H1 (cell line): ENCODE results near the gene BBC3. TPM values are rescaled to one million over a fixed set of nuclear protein-coding genes. Genes with fewer than 3 reads are reported as not detected.

ENCODE experiments used
- CTCF ChIA-PET: fragments of 300-600 bp; sonication (Branson Sonifier 250); formaldehyde crosslinking; loops from one replicate; lab custom pipeline; 2021; ENCODE audit not compliant: partially characterized antibody; lab: Charles Lee
- POLR2A ChIA-PET: fragments of 300-600 bp; sonication (Branson Sonifier 250); formaldehyde crosslinking; loops from one replicate; lab custom pipeline; 2021; ENCODE audit warnings: inconsistent platforms; ENCODE audit not compliant: partially characterized antibody; lab: Charles Lee
- DNase-seq, 2 experiments: peaks; one replicate each; pipeline versions ENCODE4 v3.0.0 to v3.0.0-alpha.2; 2010 to 2022; ENCODE audit warnings: low spot score in 2 of 2, low read depth in 1 of 2, mixed read lengths in 1 of 2
- FAIRE-seq: peaks from 2 replicates; lab custom pipeline; 2011; peaks lifted over from hg19 to GRCh38; lab: Jason Lieb, UNC
- H2AFZ ChIP-seq: 2 replicates; pipeline ENCODE4 v1.8.1; 2012; ENCODE audit warnings: low read length, inconsistent platforms
- H2AK5ac ChIP-seq: 2 replicates; pipeline ENCODE4 v1.6.1; 2013; ENCODE audit warnings: low read depth, low read length
- H2BK120ac ChIP-seq: replicated peaks from 2 replicates; pipeline ENCODE3; 2013; ENCODE audit warnings: low read depth, low read length, inconsistent platforms
- H2BK12ac ChIP-seq: 2 replicates; pipeline ENCODE4 v1.6.1; 2013; ENCODE audit warnings: low read depth, low read length
- H2BK15ac ChIP-seq: 2 replicates; pipeline ENCODE4 v1.6.1; 2013; ENCODE audit warnings: low read length
- H2BK20ac ChIP-seq: 2 replicates; pipeline ENCODE4 v1.6.1; 2013; ENCODE audit warnings: low read length
- H2BK5ac ChIP-seq: 2 replicates; pipeline ENCODE4 v1.6.1; 2013; ENCODE audit warnings: low read depth, low read length
- H3K14ac ChIP-seq: 2 replicates; pipeline ENCODE4 v1.6.1; 2013; ENCODE audit warnings: inconsistent platforms; ENCODE audit not compliant: insufficient read length
- H3K18ac ChIP-seq: 2 replicates; pipeline ENCODE4 v1.6.1; 2013; ENCODE audit warnings: low read length; ENCODE audit errors: extremely low read depth
- H3K23ac ChIP-seq: 2 replicates; pipeline ENCODE4 v1.6.1; 2013; ENCODE audit warnings: inconsistent platforms; ENCODE audit not compliant: insufficient read length
- H3K23me2 ChIP-seq: 2 replicates; pipeline ENCODE4 v1.6.1; 2013; ENCODE audit warnings: low read depth, low read length
- H3K27ac ChIP-seq: 2 replicates; pipeline ENCODE4 v1.6.1; 2011; ENCODE audit warnings: low read depth, low read length, inconsistent platforms
- H3K27me3 ChIP-seq, 4 experiments: replicated peaks in 1 of 4; 1 replicate in 1 of 4; 2 replicates in 3 of 4; pipeline versions ENCODE4 v1.6.1 to v1.8.1; 2011 to 2013; ENCODE audit warnings: low read length in 3 of 4, mild to moderate bottlenecking in 3 of 4, inconsistent platforms in 2 of 4, mixed read lengths in 2 of 4, moderate library complexity in 1 of 4; ENCODE audit not compliant: control insufficient read depth in 3 of 4, insufficient read depth in 3 of 4; ENCODE audit errors: extremely low read depth in 1 of 4
- H3K36me3 ChIP-seq, 4 experiments: 2 replicates each; pipeline versions ENCODE4 v1.6.1 to v1.8.1; 2011 to 2013; ENCODE audit warnings: mild to moderate bottlenecking in 4 of 4, low read length in 3 of 4, moderate library complexity in 2 of 4, control low read depth in 1 of 4, inconsistent platforms in 1 of 4; ENCODE audit not compliant: insufficient read depth in 4 of 4, control insufficient read depth in 2 of 4
- H3K4ac ChIP-seq: replicated peaks from 2 replicates; pipeline ENCODE3; 2013; ENCODE audit warnings: low read length, low read depth, mixed read lengths, inconsistent platforms; ENCODE audit not compliant: insufficient read length
- H3K4me1 ChIP-seq, 4 experiments: replicated peaks in 1 of 4; 1 replicate in 1 of 4; 2 replicates in 3 of 4; pipeline versions ENCODE4 v1.6.1 to v1.8.1; 2011 to 2013; ENCODE audit warnings: low read length in 3 of 4, inconsistent platforms in 2 of 4, mixed read lengths in 1 of 4; ENCODE audit not compliant: insufficient read depth in 4 of 4, control insufficient read depth in 3 of 4
- H3K4me2 ChIP-seq, 2 experiments: 2 replicates each; pipeline versions ENCODE4 v1.6.1 to v1.8.1; 2011 to 2013; ENCODE audit warnings: low read depth in 2 of 2, low read length in 2 of 2, control low read depth in 1 of 2, inconsistent platforms in 1 of 2, mild to moderate bottlenecking in 1 of 2; ENCODE audit not compliant: insufficient read depth in 1 of 2
- H3K4me3 ChIP-seq, 4 experiments: fragments of 200-600, 300-600 bp in 1 of 4; sonication (generic), shearing (Covaris generic), sonication (Bioruptor Twin) in 1 of 4; 2 replicates each; pipeline versions ENCODE4 v1.5.1 to v1.8.1; 2011 to 2016; ENCODE audit warnings: low read length in 4 of 4, low read depth in 3 of 4, control low read depth in 2 of 4, inconsistent platforms in 2 of 4, mild to moderate bottlenecking in 2 of 4, mixed read lengths in 1 of 4, moderate library complexity in 1 of 4; ENCODE audit not compliant: insufficient read depth in 2 of 4; ENCODE audit errors: extremely low read depth in 1 of 4
- H3K56ac ChIP-seq: replicated peaks from 2 replicates; pipeline ENCODE3; 2013; ENCODE audit warnings: low read depth, mild to moderate bottlenecking, mixed read lengths, low read length, inconsistent platforms; ENCODE audit not compliant: insufficient read length
- H3K79me1 ChIP-seq: 2 replicates; pipeline ENCODE4 v1.6.1; 2013; ENCODE audit warnings: low read depth, low read length, control low read depth
- H3K79me2 ChIP-seq, 2 experiments: 2 replicates each; pipeline versions ENCODE4 v1.6.1 to v1.8.1; 2012 to 2013; ENCODE audit warnings: low read length in 2 of 2, mild to moderate bottlenecking in 2 of 2, inconsistent platforms in 1 of 2; ENCODE audit not compliant: insufficient read depth in 2 of 2, control insufficient read depth in 1 of 2
- H3K9ac ChIP-seq, 4 experiments: replicated peaks in 1 of 4; 1 replicate in 1 of 4; 2 replicates in 3 of 4; pipeline versions ENCODE4 v1.6.1 to v1.8.1; 2011 to 2013; ENCODE audit warnings: low read depth in 3 of 4, low read length in 3 of 4, control low read depth in 2 of 4, mild to moderate bottlenecking in 2 of 4, moderate library complexity in 2 of 4, inconsistent platforms in 1 of 4; ENCODE audit errors: extremely low read depth in 1 of 4
- H3K9me3 ChIP-seq, 2 experiments: 2 replicates each; pipeline versions ENCODE4 v1.6.1 to v1.8.1; 2012 to 2013; ENCODE audit warnings: mild to moderate bottlenecking in 2 of 2, moderate library complexity in 2 of 2, control low read depth in 1 of 2, inconsistent platforms in 1 of 2, low read depth in 1 of 2, low read length in 1 of 2, mixed read lengths in 1 of 2; ENCODE audit not compliant: insufficient read depth in 2 of 2
- H4K20me1 ChIP-seq, 2 experiments: replicated peaks in 1 of 2; 2 replicates each; pipeline versions ENCODE3 to v1.8.1; 2011 to 2013; ENCODE audit warnings: inconsistent platforms in 2 of 2, low read length in 2 of 2, mild to moderate bottlenecking in 1 of 2; ENCODE audit not compliant: insufficient read depth in 2 of 2, control insufficient read depth in 1 of 2
- H4K5ac ChIP-seq: 2 replicates; pipeline ENCODE4 v1.6.1; 2013; ENCODE audit warnings: low read length, low read depth, mixed read lengths, inconsistent platforms; ENCODE audit not compliant: insufficient read length
- H4K8ac ChIP-seq: 2 replicates; pipeline ENCODE4 v1.8.0; 2013; ENCODE audit warnings: mild to moderate bottlenecking, moderate library complexity, low read length, inconsistent platforms; ENCODE audit not compliant: insufficient read depth; ENCODE audit errors: extremely low read depth
- H4K91ac ChIP-seq: replicated peaks from 2 replicates; pipeline ENCODE3; 2013; ENCODE audit warnings: low read length, mixed read lengths, inconsistent platforms; ENCODE audit not compliant: insufficient read length
- BRCA1 ChIP-seq: IDR thresholded peaks from 2 replicates; pipeline ENCODE4 v1.6.1; 2012; ENCODE audit warnings: low read depth, low read length, improper control_type of control experiment
- CBX5 ChIP-seq: fragments of 300-800, 300-1000 bp; sonication (generic); IDR thresholded peaks from 2 replicates; pipeline ENCODE4 v1.7.1; 2016; ENCODE audit warnings: antibody characterized with exemption, low read length, low read depth
- GTF2F1 ChIP-seq: IDR thresholded peaks from 2 replicates; pipeline ENCODE4 v1.6.1; 2012; ENCODE audit warnings: low read depth, low read length, improper control_type of control experiment, borderline replicate concordance
- HDAC2 ChIP-seq, 2 experiments: fragments of 300-600 bp in 1 of 2; sonication (generic) in 1 of 2; IDR thresholded peaks; 2 replicates each; pipeline ENCODE4 v1.6.1; 2011 to 2012; ENCODE audit warnings: low read depth in 2 of 2, low read length in 2 of 2, mild to moderate bottlenecking in 2 of 2, moderate library complexity in 2 of 2, borderline replicate concordance in 1 of 2, inconsistent platforms in 1 of 2
- MAFK ChIP-seq: IDR thresholded peaks from 2 replicates; pipeline ENCODE4 v1.6.1; 2012; ENCODE audit warnings: low read depth, mild to moderate bottlenecking, improper control_type of control experiment, low read length
- RFX5 ChIP-seq: IDR thresholded peaks from 2 replicates; pipeline ENCODE4 v1.6.1; 2011; ENCODE audit warnings: low read depth, low read length, improper control_type of control experiment, borderline replicate concordance
- SIN3A ChIP-seq, 2 experiments: IDR thresholded peaks in 1 of 2; conservative IDR thresholded peaks in 1 of 2; 2 replicates each; pipeline ENCODE4 v1.6.1; 2011 to 2012; ENCODE audit warnings: low read length in 2 of 2, improper control_type of control experiment in 1 of 2, low read depth in 1 of 2, mild to moderate bottlenecking in 1 of 2
- SP2 ChIP-seq: IDR thresholded peaks from 2 replicates; pipeline ENCODE4 v1.6.1; 2012; ENCODE audit warnings: mild to moderate bottlenecking, low read length, inconsistent platforms
- SUZ12 ChIP-seq: fragments of 200-600 bp; sonication (generic); IDR thresholded peaks from 2 replicates; pipeline ENCODE4 v1.6.1; 2012; ENCODE audit warnings: mild to moderate bottlenecking, inconsistent platforms, low read length, moderate library complexity, mixed read lengths
- TEAD4 ChIP-seq: IDR thresholded peaks from 2 replicates; pipeline ENCODE4 v1.6.1; 2012; ENCODE audit warnings: low read depth, low read length, inconsistent platforms, mixed read lengths
- ZNF274 ChIP-seq: IDR thresholded peaks from 2 replicates; pipeline ENCODE4 v1.7.0; 2012; ENCODE audit warnings: low read length, borderline replicate concordance; ENCODE audit errors: extremely low read depth
- WGBS, 2 experiments: shearing (Covaris generic) in 1 of 2; methylation state at CpG; one replicate each; pipeline versions ENCODE4 v1.1.6 to v1.1.7; 2013 to 2015; ENCODE audit warnings: low lambda C conversion rate in 2 of 2, mixed read lengths in 2 of 2, inconsistent platforms in 1 of 2, low coverage in 1 of 2, missing lambda C conversion rate in 1 of 2; ENCODE audit not compliant: insufficient replicate concordance in 2 of 2, insufficient coverage in 1 of 2, insufficient read length in 1 of 2; ENCODE audit errors: extremely low coverage in 1 of 2, missing lambda C conversion rate in 1 of 2; 5-methylcytosine and 5-hydroxymethylcytosine counted together
- polyA plus RNA-seq, 7 experiments: library from polyadenylated mRNA; depleted of rRNA in 3 of 7; stranded (reverse) in 5 of 7; unstranded in 2 of 7; fragments of >200 nt in 5 of 7; fragments of 200-250 nt in 2 of 7; gene quantifications; 1 replicate in 5 of 7; 2 replicates in 1 of 7; 4 replicates in 1 of 7; pipeline versions ENCODE4 v1.2.1 to v1.2.3, GENCODE V29; 2011 to 2013; ENCODE audit warnings: missing spikeins in 2 of 7, mixed read lengths in 2 of 7
- total RNA-seq: library from RNA; stranded (reverse); fragmentation: NEBNext Ultra II Directional; extraction: Animal tissue kit (Norgen Biotek cat#: 25700); gene quantifications from 2 replicates; pipeline ENCODE4 v1.2.1, GENCODE V29; 2021

BBC3 gene
- total and polyA plus RNA-seq, 2 of the 8 experiments (the other 6 are each of a cell fraction or from before 2014, with no cell fraction given): 13.2 to 21.6 TPM

- Histone ChIP-seq H3K18ac (no peak overlapping the region), H3K79me1 (no peaks in the 10 kb centered on the region; the same call in 1 of the 2 replicates), H3K23ac (no peak overlapping the region), H4K20me1 (peaks cover 3 to 13% of the 10 kb centered on the region in 2 experiments), H3K4ac (no peak overlapping the region), H2BK15ac (no peak overlapping the region), H3K36me3 (peaks cover 5 to 29% (median 15%) of the 10 kb centered on the region in 4 experiments; a peak in 6 of 8 replicates), H3K23me2 (peaks cover 19% of the 10 kb centered on the region), H3K4me2 (no peak overlapping the region), H2BK120ac (no peak overlapping the region), H3K56ac (no peak overlapping the region), H3K4me3 (no peak overlapping the region), H2BK20ac (no peak overlapping the region), H2BK5ac (no peak overlapping the region), H2BK12ac (no peak overlapping the region), H3K27me3 (no peaks in the 10 kb centered on the region), H4K5ac (no peak overlapping the region), H3K27ac (no peak overlapping the region), H3K4me1 (peaks cover 0 to 12% (median 5%) of the 10 kb centered on the region in 4 experiments; a peak in 6 of 7 replicates), H2AK5ac (no peak overlapping the region), H3K79me2 (no peaks in the 10 kb centered on the region), H3K9ac (no peak overlapping the region), H4K8ac (no peak overlapping the region), H3K14ac (no peak overlapping the region), H4K91ac (no peak overlapping the region), H3K9me3 (no peaks in the 10 kb centered on the region), H2AFZ (no peak overlapping the region)
- WGBS, 2 experiments: 94% methylated on average over 7 of the region's 7 CpGs; no CpG with 5 or more reads in 1 of the 2 experiments
- ChIA-PET CTCF (interaction anchor here (0.5 to 1.0 kb wide), 2 partner anchors 16 to 236 kb away, joined by 3 to 5 read pairs; no protein-coding TSS in a partner anchor), POLR2A (interaction anchor here (0.6 to 6.2 kb wide), 4 partner anchors 9 to 25 kb away, joined by 3 to 49 read pairs (median 4); no protein-coding TSS in a partner anchor)
- no peak for DNase-seq
- no peak for FAIRE-seq
- TF ChIP-seq SIN3A (conservative IDR thresholded peaks at IDR 0.05 in 1 of 2, IDR thresholded peaks at IDR 0.05 in 1 of 2; ENCODE audit: low read depth in 1 of 2, low read length in 2 of 2) (no peak), TEAD4 (no peak), GTF2F1 (no peak), SP2 (no peak), SUZ12 (no peak), HDAC2 (IDR thresholded peaks at IDR 0.05; ENCODE audit: borderline replicate concordance in 1 of 2, low read depth in 2 of 2, low read length in 2 of 2) (no peak), MAFK (no peak), CBX5 (no peak), ZNF274 (no peak), RFX5 (no peak), BRCA1 (no peak)
Observed at GRCh38 chr19:47269596-47269995, 38.6 kb upstream of the BBC3 start.
